Uterus (tissue), 2 donors: ENCODE measurements around the gene KRTAP10-8.

Source experiments
- CTCF ChIP-seq, 4 experiments: fragments of 200-600 bp in 2 of 4; fragments of 450-650 bp in 2 of 4; sonication (generic) in 2 of 4; IDR thresholded peaks; one replicate each; pipeline ENCODE4 v1.5.1; 2016 to 2019; ENCODE audit warnings: antibody characterized with exemption in 4 of 4, mild to moderate bottlenecking in 2 of 4, moderate library complexity in 1 of 4
- POLR2A ChIP-seq, 2 donors: fragments of 450-650 bp; IDR thresholded peaks; one replicate each; pipeline ENCODE4 v1.6.1; 2016; ENCODE audit warnings: antibody characterized with exemption in 2 of 2, mild to moderate bottlenecking in 1 of 2, moderate library complexity in 1 of 2

DNA sequence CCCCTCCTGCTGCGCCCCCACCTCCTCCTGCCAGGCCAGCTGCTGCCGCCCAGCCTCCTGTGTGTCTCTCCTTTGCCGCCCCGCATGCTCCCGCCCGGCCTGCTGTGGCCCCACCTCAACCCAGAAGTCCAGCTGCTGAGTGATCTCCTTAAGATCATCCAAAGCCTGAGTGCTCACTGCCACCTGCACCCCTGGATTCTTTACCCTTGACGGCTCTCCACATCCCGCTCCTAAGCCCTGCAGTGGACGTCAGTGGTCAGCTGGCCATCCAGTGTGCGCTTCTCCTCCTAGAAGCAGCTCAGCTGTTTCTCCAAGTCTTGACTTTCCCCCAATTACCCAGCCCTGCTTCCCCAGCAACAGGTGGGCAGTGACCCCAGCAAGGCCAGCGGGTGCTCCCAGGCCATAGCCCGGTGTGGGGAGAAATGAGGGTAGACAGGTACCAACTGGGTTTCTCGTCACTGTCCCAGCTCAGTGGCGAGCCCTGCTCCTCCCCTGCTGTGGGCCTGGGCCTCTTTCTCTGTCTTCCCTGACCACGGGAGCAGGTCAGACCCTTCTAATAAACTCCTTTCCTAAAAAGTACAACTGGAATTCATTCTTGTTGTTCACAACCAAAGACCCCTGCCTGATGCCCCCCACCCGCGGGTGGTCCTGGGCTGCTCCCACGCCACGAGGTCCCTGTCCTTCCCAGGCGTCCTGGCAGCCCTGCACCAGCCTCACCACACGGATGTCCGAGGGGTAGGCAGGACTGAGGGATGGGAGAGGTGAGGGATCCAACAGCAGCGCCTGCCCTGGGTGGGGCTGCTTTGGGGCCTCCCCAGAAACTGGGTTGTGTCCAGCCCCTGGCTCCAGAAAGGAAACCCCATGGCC lies 10.1 kb upstream of the KRTAP10-8 start:
- TF ChIP-seq CTCF (IDR thresholded peaks at IDR 0.05) (no peak), POLR2A (IDR thresholded peaks at IDR 0.05) (no peak)
